Gastroesophageal sphincter (tissue), 4 donors: ENCODE results near the gene IL1RAPL1. TPM values are rescaled to one million over a fixed set of nuclear protein-coding genes. Genes with fewer than 3 reads are reported as not detected.

Source experiments
- ATAC-seq: fragments of 150-250 bp; one replicate; pipeline ENCODE4 v1.9.1; 2016; ENCODE audit warnings: mild to moderate bottlenecking, moderate library complexity
- H3K27ac ChIP-seq, 4 donors: fragments of 200-600 bp; sonication (generic) in 3 of 4; 1 replicate in 3 of 4; 2 replicates in 1 of 4; pipeline ENCODE4 v1.5.1; 2016 to 2019
- H3K27me3 ChIP-seq: fragments of 200-600 bp; sonication (generic); one replicate; pipeline ENCODE4 v1.5.1; 2019
- H3K36me3 ChIP-seq, 2 donors: fragments of 200-600 bp; sonication (generic); one replicate each; pipeline ENCODE4 v1.5.1; 2019; ENCODE audit warnings: control low read depth in 1 of 2
- H3K4me1 ChIP-seq, 3 donors: fragments of 200-600 bp; sonication (generic); 1 replicate in 2 of 3; 2 replicates in 1 of 3; pipeline ENCODE4 v1.5.1; 2016 to 2019; ENCODE audit warnings: control low read depth in 2 of 3
- H3K4me3 ChIP-seq, 2 donors: fragments of 200-600 bp; sonication (generic); one replicate each; pipeline ENCODE4 v1.5.1; 2019; ENCODE audit warnings: mild to moderate bottlenecking in 1 of 2, moderate library complexity in 1 of 2
- H3K9me3 ChIP-seq, 3 donors: fragments of 200-600 bp; sonication (generic); one replicate each; pipeline ENCODE4 v1.5.1; 2017 to 2019; ENCODE audit warnings: control low read depth in 2 of 3
- EP300 ChIP-seq: sonication (generic); formaldehyde crosslinking; IDR thresholded peaks from one replicate; pipeline ENCODE4 v1.6.1; 2017; ENCODE audit warnings: antibody characterized with exemption, mild to moderate bottlenecking
- POLR2A ChIP-seq, 2 donors: fragments of 450-650 bp; IDR thresholded peaks; one replicate each; pipeline ENCODE4 v1.6.1; 2017; ENCODE audit warnings: antibody characterized with exemption in 2 of 2, mild to moderate bottlenecking in 2 of 2, moderate library complexity in 1 of 2
- POLR2AphosphoS5 ChIP-seq: sonication (generic); formaldehyde crosslinking; IDR thresholded peaks from one replicate; pipeline ENCODE4 v1.6.1; 2017; ENCODE audit warnings: antibody characterized with exemption
- WGBS, 2 donors: methylation state at CpG; one replicate each; pipeline ENCODE4 v1.1.5; 2018; ENCODE audit warnings: low coverage in 1 of 2; 5-methylcytosine and 5-hydroxymethylcytosine counted together
- total RNA-seq, 4 donors: library from RNA; depleted of rRNA; stranded (reverse); fragments of >200 nt; gene quantifications; one replicate each; pipeline ENCODE4 v1.1.0, GENCODE V29; 2016
- TF ChIP-seq, protein P1 (sequence below), 4 experiments: fragments of 200-600 bp in 2 of 4; fragments of 450-650 bp in 2 of 4; sonication (generic) in 1 of 4; IDR thresholded peaks; one replicate each; pipeline ENCODE4 v1.5.1; 2017 to 2019; ENCODE audit warnings: antibody characterized with exemption in 4 of 4, mild to moderate bottlenecking in 2 of 4, moderate library complexity in 2 of 4

IL1RAPL1 gene
- total RNA-seq: 1 to 10 TPM in 1 of 4 donors, under 1 TPM in 3; 0.27 to 1.6 (median 0.44) TPM

DNA sequence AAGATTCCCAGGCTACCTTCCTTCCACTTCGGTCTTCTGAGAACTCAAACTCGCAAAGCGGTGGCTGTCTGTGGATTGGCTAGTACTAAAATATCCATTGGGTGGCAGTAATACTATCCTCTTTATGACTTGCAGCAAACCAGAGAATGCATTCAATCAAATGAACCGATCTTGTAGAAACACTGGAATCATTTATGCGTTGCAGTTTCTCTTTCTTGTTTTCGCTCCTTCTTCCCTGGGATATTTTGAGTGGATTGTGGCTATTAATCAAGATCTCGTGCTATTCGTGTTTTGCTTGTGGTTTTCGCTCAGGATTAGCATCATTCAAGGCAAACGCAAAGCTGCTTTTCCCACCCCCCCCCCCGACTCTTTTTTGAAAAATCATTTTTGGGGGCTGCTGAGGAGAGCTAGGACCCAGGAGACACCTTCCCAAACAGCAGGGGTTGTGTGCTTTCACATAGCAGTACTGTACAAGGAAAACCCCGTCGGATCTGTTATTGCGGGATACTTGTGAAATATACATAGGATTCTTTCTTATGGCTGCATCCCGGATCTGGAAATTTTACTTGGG is at the start of gene IL1RAPL1:
Gene IL1RAPL1, plus strand, starts transcription at position 466 of the 571 bp plus-strand sequence.
- TF ChIP-seq, protein P1, sequence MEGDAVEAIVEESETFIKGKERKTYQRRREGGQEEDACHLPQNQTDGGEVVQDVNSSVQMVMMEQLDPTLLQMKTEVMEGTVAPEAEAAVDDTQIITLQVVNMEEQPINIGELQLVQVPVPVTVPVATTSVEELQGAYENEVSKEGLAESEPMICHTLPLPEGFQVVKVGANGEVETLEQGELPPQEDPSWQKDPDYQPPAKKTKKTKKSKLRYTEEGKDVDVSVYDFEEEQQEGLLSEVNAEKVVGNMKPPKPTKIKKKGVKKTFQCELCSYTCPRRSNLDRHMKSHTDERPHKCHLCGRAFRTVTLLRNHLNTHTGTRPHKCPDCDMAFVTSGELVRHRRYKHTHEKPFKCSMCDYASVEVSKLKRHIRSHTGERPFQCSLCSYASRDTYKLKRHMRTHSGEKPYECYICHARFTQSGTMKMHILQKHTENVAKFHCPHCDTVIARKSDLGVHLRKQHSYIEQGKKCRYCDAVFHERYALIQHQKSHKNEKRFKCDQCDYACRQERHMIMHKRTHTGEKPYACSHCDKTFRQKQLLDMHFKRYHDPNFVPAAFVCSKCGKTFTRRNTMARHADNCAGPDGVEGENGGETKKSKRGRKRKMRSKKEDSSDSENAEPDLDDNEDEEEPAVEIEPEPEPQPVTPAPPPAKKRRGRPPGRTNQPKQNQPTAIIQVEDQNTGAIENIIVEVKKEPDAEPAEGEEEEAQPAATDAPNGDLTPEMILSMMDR (IDR thresholded peaks at IDR 0.05): peak in 2 of 4 experiments; percentile 11 to 46
- no peak for TF ChIP-seq EP300
- WGBS, 2 donors: 1 to 13% methylated on average over 10 to 12 of the region's 15 CpGs
- Histone ChIP-seq H3K4me3 (peak within 1 kb of the TSS; percentile 47 to 52), H3K4me1 (no peaks in the 10 kb centered on the region), H3K36me3 (no peaks in the 10 kb centered on the region), H3K27me3 (no peaks in the 10 kb centered on the region), H3K9me3 (no peaks in the 10 kb centered on the region), H3K27ac (peak within 1 kb of the TSS; percentile 47 to 66 (median 55))
- ATAC-seq: no peak

DNA sequence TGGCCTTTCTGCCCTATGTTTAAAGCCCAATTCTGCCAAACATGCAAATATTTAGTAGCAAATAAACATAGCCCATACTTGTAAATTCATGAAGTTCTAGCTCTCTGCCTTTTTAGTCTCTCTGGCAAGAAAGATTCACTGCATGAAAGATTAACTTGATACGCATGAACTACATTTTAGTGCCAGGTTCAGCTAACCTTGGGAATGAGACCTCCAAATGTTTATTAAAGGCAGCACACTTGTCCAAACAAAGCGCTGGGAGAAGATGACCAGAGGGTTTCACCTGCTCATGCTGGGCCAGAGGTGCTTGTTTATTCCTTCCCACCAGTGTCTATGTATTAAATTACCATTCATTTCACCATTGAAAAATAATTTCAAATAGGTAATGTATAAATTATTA is 44.5 kb upstream of the IL1RAPL1 start:
- no peaks in the 10 kb centered on the region for H3K27me3 ChIP-seq
- TF ChIP-seq POLR2AphosphoS5 (no peak), POLR2A (IDR thresholded peaks at IDR 0.05) (no peak), EP300 (no peak)
- TF ChIP-seq, protein P1 (IDR thresholded peaks at IDR 0.05): no peak
- 58 to 90% methylated on average over 2 of the region's 2 CpGs for WGBS, 2 donors
- H3K4me3 ChIP-seq: no peak overlapping the region
- no peaks in the 10 kb centered on the region for H3K4me1 ChIP-seq
- H3K36me3 ChIP-seq: no peaks in the 10 kb centered on the region
- no peak for ATAC-seq
- no peaks in the 10 kb centered on the region for H3K9me3 ChIP-seq
- no peak overlapping the region for H3K27ac ChIP-seq

DNA sequence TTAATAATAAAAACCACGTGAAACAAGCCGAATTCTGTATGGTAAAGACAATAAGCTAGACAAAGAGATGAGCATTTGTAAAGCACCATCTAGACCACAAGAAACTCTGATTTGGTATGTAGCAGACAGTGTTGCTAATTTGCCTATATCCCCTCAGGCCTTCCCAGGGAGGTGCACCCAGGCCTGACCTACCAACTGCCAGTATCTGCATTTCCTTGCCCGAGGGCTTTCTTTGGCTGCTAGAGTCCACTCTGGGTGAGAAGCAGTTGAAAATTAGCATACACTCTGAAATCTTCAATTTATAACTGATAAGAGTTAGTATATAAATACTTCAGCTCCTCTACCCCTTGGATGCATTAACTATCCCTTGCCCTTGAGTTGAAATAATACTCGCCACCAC is 37.4 kb upstream of the IL1RAPL1 start:
- no peak for ATAC-seq
- H3K4me3 ChIP-seq: no peak overlapping the region
- no peaks in the 10 kb centered on the region for H3K27me3 ChIP-seq
- H3K4me1 ChIP-seq: no peaks in the 10 kb centered on the region
- 55 to 100% methylated on average over 1 to 3 of the region's 4 CpGs for WGBS, 2 donors
- H3K9me3 ChIP-seq: no peaks in the 10 kb centered on the region
- TF ChIP-seq POLR2AphosphoS5: no peak
- TF ChIP-seq POLR2A (IDR thresholded peaks at IDR 0.05): no peak
- TF ChIP-seq, protein P1 (IDR thresholded peaks at IDR 0.05): no peak
- TF ChIP-seq EP300: no peak
- no peak overlapping the region for H3K27ac ChIP-seq
- no peaks in the 10 kb centered on the region for H3K36me3 ChIP-seq

DNA sequence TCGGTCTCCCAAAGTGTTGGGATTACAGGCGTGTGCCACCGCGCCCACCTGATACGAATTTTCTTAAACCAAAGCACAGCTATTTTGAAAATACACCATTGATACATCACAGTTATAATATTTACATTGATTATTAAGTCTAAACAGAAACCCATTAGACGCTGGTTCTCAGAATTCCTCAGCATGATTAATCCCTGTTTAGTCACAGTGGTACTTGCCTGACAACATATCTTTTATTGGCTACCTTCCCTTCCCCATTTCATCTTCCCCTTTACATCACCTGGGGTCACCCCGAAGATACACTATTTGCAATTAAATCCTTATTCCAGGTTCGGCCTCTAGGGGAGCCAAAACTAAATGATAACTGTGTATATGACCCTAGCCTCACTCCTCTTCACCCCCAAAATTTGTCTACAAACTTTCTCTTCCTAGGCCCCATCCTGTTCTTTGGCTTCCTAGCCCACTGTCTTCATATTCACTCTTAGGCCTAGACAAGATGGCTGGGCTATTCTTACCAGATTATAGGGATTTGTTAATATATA is 36.8 kb upstream of the IL1RAPL1 start:
- H3K27ac ChIP-seq: no peak overlapping the region
- H3K36me3 ChIP-seq: no peaks in the 10 kb centered on the region
- H3K27me3 ChIP-seq: no peaks in the 10 kb centered on the region
- H3K4me1 ChIP-seq: no peaks in the 10 kb centered on the region
- WGBS, 2 donors: 83 to 89% methylated on average over 6 to 8 of the region's 8 CpGs
- no peaks in the 10 kb centered on the region for H3K9me3 ChIP-seq
- H3K4me3 ChIP-seq: no peak overlapping the region
- no peak for TF ChIP-seq EP300
- TF ChIP-seq POLR2A (IDR thresholded peaks at IDR 0.05): no peak
- TF ChIP-seq, protein P1 (IDR thresholded peaks at IDR 0.05): no peak
- TF ChIP-seq POLR2AphosphoS5: no peak
- ATAC-seq: no peak

DNA sequence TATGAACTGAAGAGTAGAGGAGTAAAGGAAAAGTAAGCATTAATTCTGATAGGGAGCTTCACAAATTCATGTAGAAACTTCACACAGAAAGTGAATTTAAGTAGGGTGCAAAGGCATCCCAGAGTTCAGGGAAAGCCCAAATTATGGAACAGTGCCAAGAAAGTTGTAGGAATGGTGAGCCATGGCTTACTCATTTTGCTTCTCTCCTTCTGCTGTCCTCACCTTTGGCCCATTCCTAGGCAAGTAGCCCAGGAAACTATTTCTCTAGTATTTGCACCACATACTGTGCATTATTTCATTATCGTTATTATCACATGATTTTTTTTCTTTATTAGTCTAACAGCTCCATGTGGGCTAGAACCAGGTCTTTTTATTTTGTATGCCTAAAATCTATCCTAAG is 34.9 kb upstream of the IL1RAPL1 start:
- H3K27ac ChIP-seq: no peak overlapping the region
- ATAC-seq: no peak
- H3K9me3 ChIP-seq: no peaks in the 10 kb centered on the region
- WGBS, 2 donors: 67 to 100% methylated on average over 1 of the region's 1 CpG
- H3K36me3 ChIP-seq: no peaks in the 10 kb centered on the region
- H3K4me3 ChIP-seq: no peak overlapping the region
- no peaks in the 10 kb centered on the region for H3K27me3 ChIP-seq
- no peak for TF ChIP-seq POLR2A (IDR thresholded peaks at IDR 0.05)
- TF ChIP-seq, protein P1 (IDR thresholded peaks at IDR 0.05): no peak
- no peak for TF ChIP-seq EP300
- TF ChIP-seq POLR2AphosphoS5: no peak
- no peaks in the 10 kb centered on the region for H3K4me1 ChIP-seq
